Activated CD8-positive, alpha-beta memory T cell treated with anti-CD3 and anti-CD28 coated beads for 1 hour (primary cell): Measurements from ENCODE around the gene NT5DC3.

Experiments
- DNase-seq, 2 donors: peaks; one replicate each; pipeline ENCODE4 v3.0.0-alpha.2; 2020; ENCODE audit warnings: low read depth in 1 of 2; ENCODE audit errors: extremely low read depth in 1 of 2

The NT5DC3 gene

GRCh38 chr12:103756443-103756842, 84.6 kb downstream of the NT5DC3 start:
- no peak for DNase-seq

GRCh38 chr12:103755425-103755824, 85.6 kb downstream of the NT5DC3 start:
- no peak for DNase-seq

GRCh38 chr12:103751600-103751999, 89.4 kb downstream of the NT5DC3 start:
- no peak for DNase-seq

DNA sequence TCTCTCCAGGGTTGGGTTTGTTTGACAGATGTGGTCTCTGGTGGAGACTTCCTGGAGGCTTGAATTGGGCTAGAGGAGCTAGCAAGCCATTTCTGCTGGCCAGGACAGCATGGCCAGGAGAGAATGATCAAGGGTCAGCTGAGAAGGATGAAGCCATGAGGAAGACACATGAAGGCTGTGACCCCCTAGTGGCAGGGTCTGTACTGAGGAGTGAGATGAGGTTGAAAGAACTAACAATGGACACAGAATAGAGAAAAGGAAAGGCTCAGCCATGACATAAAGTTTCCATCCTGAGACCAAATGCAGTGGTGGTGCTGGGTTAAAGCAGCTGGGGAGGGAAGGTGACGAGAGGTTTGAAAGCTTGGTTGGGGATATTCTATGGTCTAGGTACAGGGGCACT, 89.9 kb downstream of the NT5DC3 start:
- no peak for DNase-seq

DNA sequence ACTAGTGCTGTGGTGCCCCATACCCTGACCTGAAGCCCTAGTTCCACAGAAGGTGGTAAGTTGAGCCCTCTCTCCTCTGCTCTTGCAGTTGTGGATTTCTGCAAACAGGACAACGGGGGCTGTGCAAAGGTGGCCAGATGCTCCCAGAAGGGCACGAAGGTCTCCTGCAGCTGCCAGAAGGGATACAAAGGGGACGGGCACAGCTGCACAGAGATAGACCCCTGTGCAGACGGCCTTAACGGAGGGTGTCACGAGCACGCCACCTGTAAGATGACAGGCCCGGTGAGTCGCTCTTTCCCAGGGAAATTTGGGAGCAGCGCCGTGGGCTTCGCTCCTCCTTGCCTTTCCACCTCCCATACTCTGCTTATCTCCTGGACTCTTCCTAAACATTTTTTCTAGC, 92.2 kb downstream of the NT5DC3 start:
- DNase-seq, result no peak

DNA sequence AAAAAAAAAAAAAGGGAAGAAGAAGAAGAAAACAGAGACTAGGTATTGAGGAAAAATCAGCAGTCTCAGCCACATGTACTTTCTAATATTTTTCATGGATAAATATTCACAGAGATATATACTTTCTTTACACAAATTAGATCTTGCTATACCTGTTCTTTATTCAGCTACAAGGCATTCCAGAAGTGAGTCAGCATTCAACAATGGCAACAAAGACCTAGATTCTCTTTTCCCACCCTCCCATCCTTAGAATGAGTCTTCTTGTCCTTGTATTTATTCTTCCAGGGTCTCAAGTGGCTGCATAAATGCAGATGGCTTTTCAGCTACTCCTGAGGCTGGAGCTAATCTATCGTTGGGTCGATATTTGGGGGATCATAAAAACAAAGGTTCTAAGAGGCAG, 93.0 kb downstream of the NT5DC3 start:
- no peak for DNase-seq

- no peak for DNase-seq
These were observed 95.1 kb downstream of the NT5DC3 start for GRCh38 chr12:103745962-103746361.

- DNase-seq, result no peak
These were observed 97.2 kb downstream of the NT5DC3 start for GRCh38 chr12:103743788-103744187.

- no peak for DNase-seq
These were observed 98.6 kb downstream of the NT5DC3 start for GRCh38 chr12:103742349-103742932.

DNA sequence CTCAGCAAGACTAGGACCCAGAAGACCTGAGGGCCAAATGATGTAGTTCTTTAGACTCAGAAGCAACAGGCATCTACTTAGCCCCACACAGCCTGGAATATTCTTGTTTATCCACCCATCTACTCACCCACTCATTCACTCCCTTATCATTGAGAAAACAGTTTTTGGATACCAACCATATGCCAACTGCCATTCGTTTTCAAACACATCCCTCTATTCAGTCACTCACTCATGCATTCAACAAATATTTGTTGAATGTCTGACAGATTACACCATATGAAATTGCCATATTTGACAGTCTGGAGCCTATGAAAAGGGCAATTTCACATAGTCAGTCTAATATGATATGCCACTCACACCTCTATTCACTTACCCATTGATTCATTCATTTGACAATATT, 103.2 kb downstream of the NT5DC3 start:
- no peak for DNase-seq

DNA sequence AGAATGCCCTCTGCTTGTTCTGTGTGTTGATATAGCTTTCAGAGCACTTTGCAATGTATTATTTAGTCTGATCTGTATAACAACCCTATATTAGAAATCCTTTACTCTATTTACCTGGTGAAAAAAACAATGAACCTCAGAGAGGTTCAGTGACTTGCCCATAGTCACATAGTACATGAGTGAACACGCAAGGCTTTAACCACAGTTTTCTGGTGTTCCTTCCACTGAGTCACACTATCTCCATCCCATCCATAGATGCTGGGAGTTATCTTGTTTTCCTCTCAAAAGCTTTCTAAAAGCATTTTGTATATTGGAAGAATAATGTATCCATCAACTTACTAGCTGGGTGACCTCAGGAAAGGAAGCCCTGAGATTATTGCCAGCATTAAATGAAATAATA, 104.5 kb downstream of the NT5DC3 start:
- no peak for DNase-seq

DNA sequence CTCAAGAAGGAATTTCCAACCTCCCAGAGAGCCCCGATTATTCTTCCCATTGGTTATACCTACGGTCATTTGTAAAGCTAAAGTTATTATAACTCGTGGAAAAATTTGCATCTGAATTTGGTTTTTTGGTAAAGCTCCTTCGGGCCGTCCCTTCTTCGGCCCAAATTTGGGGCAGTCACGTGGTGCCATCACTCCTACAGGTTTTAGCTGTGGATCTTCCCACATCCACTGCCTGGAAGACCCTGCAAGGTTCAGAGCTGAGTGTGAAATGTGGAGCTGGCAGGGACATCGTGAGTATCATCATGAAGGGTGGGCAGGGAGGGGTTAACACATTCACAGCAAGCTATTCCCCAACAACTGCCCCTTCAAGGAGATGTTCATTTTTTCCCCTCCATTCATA, 105.7 kb downstream of the NT5DC3 start:
- DNase-seq, result no peak

DNA sequence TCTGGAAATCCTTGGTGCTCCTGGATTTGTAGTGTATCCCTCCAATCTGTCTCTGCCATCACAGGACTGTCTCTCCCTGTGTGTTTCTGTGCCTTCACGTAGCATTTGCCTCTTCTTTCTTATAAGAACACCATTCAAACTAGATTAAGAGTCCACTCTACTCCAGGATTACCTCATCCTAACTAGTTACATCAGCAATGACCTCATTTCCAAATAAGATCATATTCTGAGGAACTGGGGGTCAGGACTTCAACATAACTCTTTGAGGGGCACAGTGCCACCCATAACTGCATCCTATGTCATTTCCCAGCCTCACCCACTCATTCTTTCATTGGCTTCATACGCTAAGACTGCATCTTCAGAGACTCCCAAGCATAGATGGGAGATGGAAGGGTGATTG, 106.2 kb downstream of the NT5DC3 start:
- DNase-seq, result no peak

DNA sequence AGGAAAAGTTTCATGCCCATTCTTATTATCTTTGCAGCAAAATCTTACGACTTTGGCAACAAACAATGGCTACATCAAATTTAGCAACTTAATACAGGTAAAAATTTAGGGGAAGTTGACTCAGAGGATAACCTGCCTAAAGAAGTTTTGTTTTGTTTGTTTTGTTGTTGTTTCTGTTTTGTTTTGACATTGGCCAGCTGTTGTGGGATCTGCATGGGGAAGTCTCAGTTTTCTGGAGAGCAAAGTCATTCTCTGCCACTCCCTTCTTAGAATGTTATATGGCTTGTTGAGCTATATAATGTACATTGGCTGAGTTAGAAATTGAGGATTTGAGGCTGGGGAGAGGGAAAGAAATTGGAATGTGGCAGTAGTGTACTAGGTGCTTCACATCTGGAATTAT, 109.5 kb downstream of the NT5DC3 start:
- no peak for DNase-seq

DNA sequence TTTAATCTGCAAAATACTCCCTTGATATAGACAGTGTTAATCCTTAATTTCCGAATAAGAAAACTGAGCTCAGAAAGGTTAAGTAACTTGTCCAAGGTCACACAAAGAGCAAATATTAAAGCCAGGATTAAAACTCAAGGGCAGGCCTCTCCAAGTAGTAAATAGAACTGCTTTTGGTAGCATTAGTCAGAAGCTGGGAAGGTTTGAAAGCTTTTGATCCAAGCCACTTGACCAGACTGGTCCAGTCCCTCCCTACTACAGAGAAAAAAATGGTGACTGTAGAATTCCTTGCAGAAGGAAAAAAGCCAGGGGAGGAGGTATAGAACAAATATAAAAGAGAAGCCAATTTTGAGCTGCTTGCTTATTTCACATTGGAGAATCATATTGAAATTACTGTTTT, 111.5 kb downstream of the NT5DC3 start:
- no peak for DNase-seq

GRCh38 chr12:103728323-103728722, 112.7 kb downstream of the NT5DC3 start:
- no peak for DNase-seq

DNA sequence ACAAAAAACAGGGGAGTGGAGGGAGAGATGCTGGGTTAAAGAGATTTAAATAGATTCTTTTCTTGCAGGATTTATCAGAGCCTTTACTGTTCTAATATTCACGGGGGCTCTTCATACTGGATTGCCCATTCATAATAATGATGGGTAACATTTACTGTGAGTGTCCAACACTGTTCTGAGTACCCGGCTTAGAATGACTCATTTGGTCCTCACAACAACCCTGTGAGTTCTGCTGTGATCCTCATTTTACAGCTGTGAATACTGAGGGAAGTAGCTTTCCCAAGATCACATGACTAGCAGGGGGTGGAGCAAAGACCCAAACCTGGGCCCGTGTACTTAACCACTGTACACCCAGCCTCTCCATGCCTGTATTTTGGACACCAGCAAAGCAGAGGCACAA, 113.4 kb downstream of the NT5DC3 start:
- no peak for DNase-seq

- DNase-seq, result no peak
These were observed 115.6 kb downstream of the NT5DC3 start for GRCh38 chr12:103725398-103725797.
